22Rv1 (cell line): ENCODE data around the gene WDFY2.

Experiments used
- ZFX ChIP-seq: fragments of 450-650 bp; IDR thresholded peaks from 2 replicates; pipeline ENCODE4 v1.6.1; 2017; ENCODE audit warnings: antibody characterized with exemption, borderline replicate concordance
- TF ChIP-seq, protein P1 (sequence below): fragments of 450-650 bp; IDR thresholded peaks from 2 replicates; pipeline ENCODE4 v1.5.1; 2017; ENCODE audit warnings: mild to moderate bottlenecking

DNA sequence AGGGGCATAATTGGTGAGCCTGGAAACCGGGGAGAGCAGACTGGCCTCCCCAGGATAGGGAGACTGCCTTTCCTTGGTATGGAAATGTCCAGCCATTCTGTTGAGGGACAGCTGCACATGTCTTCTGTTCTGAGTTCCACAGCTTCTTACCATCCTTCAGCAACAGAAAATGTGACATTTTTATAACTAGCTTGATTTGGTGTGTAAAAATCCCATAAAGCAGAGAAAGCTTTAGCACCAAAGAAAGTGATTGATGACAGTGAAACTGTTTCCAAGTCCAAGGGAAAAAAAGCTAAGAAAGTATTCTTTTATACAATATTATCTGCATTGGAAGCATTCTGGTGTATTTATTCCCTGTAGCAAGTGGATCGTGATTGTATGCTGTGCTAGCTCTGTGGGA is 157.8 kb downstream of the WDFY2 start:
- TF ChIP-seq, protein P1, sequence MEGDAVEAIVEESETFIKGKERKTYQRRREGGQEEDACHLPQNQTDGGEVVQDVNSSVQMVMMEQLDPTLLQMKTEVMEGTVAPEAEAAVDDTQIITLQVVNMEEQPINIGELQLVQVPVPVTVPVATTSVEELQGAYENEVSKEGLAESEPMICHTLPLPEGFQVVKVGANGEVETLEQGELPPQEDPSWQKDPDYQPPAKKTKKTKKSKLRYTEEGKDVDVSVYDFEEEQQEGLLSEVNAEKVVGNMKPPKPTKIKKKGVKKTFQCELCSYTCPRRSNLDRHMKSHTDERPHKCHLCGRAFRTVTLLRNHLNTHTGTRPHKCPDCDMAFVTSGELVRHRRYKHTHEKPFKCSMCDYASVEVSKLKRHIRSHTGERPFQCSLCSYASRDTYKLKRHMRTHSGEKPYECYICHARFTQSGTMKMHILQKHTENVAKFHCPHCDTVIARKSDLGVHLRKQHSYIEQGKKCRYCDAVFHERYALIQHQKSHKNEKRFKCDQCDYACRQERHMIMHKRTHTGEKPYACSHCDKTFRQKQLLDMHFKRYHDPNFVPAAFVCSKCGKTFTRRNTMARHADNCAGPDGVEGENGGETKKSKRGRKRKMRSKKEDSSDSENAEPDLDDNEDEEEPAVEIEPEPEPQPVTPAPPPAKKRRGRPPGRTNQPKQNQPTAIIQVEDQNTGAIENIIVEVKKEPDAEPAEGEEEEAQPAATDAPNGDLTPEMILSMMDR: no peak
- no peak for TF ChIP-seq ZFX
